ENCODE measurements around the gene CDH12.

CDH12 gene

GRCh38 chr5:22757776-22758175, 95.4 kb downstream of the CDH12 start:
- DNase-seq: no peak

GRCh38 chr5:22754155-22754554, 99.0 kb downstream of the CDH12 start:
- DNase-seq: no peak

DNA sequence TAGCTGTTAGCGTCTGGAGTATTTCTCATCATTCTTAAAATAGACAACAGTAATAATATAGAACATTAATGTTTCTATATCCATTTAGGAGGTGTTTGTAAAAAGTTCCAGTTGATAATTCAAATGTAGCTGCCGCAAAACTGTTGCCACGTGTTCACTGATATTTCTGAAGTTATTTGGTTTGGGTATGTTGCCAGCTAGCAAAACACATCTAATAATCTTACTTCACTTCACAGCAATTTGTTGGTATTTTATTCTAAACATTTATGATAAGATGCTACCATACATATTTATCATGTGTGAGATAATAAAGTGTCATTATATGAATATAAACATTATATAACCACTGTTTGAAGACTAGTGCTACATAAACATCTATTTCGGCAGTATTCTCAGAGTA, 101.6 kb downstream of the CDH12 start:
- DNase-seq: no peak

GRCh38 chr5:22736443-22737003, 116.6 kb downstream of the CDH12 start:
- DNase-seq: no peak

GRCh38 chr5:22734907-22735306, 118.2 kb downstream of the CDH12 start:
- DNase-seq: no peak

GRCh38 chr5:22728610-22729009, 124.5 kb downstream of the CDH12 start:
- DNase-seq: no peak

DNA sequence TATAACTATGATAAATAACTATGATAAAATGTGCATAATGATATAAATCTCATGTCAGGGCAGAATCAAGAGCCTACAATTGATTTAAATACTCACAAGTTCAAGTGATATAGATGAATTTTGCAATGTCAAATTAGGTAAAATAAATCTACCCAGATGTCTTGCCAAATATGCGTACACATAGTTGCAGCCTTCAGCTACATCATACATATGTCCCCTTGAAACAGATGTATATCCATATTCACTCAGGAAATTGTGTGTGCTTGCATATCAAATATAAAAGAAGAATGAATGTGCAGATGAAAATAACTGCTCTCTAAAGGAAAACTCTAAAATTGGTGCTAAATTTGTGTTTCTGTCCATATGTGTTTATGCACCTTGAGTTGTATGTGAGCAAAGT, 130.7 kb downstream of the CDH12 start:
- DNase-seq: no peak

- no peak for DNase-seq
Measured at GRCh38 chr5:22722056-22722455, 131.1 kb downstream of the CDH12 start.

DNA sequence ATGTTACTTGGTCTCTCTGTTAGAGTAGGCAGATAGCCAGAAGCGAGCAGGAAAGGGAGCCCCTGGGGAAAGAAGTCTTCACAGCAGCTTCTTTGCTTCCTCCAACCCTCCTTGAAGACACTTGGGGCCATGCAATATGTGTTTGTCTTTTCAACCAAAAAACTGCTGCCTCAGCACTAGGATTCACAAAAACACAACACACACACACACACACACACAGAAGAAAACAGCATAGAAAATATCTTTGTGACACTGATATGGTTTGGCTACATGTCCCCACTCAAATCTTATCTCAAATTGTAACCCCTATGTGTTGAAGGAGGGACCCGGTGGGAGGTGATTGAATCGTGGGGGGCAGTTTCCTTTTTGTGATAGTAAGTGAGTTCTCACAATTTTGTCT, 133.3 kb downstream of the CDH12 start:
- DNase-seq: no peak

DNA sequence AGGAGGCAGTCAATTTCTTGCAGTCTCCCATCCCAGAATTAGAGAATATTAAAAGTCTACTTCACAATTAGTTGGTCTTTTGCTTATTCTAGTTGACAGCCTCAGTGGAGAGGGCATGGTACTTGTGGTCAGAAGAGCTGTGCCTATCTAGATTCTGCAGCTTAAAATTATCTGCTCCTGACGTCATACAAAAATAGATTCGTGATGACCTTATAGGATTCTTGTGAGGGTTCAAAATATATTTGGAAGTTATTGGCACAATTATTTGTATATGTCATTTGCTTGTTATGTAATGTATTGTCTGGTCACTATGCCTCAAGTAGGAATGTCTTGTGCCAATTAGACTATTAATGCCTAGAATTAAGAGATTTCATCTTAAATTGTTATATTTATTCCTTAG, 142.5 kb downstream of the CDH12 start:
- no peak for DNase-seq

GRCh38 chr5:22709743-22710142, 143.4 kb downstream of the CDH12 start:
- no peak for DNase-seq

DNA sequence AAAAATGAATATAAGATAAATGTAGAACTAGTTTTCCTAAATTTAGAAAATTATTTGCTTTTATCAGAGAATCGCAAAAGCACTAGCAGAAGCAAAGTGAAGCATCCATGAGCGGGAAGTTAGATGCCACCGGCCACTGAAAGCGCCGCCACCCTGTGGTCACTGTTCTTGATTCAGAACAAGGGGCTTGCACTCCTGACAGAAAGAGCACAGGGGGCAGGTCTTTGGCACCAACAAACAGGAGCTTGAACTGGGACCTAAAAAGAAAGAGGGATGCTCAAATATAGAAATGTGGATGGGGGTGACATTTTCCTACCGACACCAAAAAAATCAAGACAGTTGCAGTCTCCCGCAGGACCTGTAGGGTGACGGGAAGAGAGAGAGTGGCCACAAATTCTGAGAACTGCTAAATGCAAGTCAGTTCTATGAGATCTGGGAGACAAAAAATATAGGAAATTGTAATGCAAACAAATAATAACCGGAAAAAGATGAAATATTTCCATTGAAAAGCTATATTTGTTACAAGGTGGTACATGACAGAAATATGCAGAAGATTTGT, 144.3 kb downstream of the CDH12 start:
- no peak for DNase-seq

- no peak for DNase-seq
Measured at GRCh38 chr5:22706901-22707300, 146.2 kb downstream of the CDH12 start.

DNA sequence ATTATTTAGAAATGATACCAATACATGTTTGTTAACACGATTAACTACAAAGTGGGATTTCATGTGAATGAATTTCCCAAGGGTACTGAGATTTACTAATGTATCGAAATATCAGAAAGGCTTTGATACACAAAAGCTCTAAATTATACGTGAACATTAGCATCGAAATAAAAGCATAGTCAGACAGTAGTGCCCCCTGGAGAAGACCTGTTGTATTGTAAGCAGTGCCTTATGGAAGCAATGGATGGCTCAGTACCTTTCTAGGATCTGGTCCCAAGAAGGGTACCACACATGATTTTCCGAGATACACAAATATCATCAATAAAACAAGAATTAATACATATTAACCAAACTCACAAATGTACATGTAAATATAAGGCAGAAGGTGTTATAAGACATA, 153.8 kb downstream of the CDH12 start:
- DNase-seq: no peak

DNA sequence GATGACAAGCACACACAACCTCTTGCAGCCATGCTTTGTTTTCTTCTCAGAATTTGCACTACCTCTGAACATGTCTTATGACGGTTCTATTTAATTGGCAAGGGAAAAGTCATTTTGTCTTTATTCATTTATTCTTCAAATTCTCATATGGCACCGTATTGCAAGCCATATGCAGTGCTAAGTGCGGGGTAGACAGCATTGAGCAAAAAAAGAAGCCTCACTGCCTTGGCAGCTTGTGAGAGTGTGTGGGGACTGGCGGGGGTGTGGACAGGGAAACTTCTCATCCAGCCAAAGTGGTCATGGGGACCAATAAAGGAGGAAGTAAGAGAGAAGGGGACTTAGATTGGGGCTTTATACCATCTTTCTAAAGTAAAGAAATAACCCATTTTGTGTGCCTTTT, 160.0 kb downstream of the CDH12 start:
- DNase-seq: no peak

DNA sequence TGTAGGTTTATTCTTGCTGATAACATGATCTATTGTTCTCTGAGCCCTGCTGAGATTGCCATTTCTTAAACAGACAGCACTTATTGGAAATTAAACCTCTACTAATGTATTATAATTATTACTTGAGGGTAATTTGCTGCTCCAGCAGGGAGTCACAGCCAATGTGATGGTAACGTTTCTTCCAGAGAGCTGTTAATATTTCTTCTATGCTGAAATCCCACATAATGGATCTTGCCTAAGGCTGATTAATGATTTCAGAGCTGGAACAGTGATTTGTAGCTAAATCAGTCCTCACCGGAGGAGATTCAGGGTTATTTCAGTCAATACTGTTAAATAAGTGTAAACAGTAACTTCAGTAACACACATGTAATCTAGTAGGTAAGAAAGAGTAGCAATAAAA, 170.1 kb downstream of the CDH12 start:
- DNase-seq: no peak

GRCh38 chr5:22678886-22679285, 174.3 kb downstream of the CDH12 start:
- no peak for DNase-seq

DNA sequence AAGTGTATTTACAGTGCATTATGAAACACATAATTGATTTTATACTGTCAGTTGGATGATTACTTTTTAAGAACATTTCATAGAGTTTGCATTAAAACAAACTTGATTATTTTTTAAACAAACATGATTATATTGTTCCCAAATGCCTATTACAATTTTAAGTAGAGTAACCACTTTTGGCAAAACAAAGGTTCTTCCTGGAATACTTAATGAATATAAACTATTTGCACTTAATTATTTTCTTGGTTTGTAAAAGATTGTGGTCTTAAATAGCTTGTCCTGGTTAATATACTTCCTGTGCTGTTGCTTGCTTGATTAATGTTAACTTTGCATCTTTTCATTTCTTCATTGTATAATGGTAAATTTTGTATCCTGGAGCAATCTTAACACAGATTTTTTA, 180.0 kb downstream of the CDH12 start:
- DNase-seq: no peak

GRCh38 chr5:22669345-22669744, 183.8 kb downstream of the CDH12 start:
- no peak for DNase-seq

DNA sequence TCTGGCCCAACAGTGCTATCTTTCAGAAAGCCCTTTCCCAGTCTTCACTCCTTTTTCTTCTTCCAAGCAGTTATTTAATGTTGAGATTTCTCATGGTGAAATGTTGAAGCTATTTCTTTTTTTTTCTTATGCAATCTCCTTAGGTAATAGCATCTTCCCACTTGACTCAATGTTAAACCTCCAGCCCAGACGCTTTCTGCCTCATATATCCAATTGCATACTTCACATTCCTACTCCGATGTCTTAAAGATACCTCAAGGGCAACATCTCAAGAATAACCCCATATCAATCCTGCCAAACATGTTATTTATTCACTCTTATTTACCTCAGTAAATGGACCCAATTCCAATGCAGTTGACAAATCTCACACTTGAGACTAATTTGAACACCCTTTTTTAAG, 187.3 kb downstream of the CDH12 start:
- no peak for DNase-seq

GRCh38 chr5:22663134-22663533, 190.0 kb downstream of the CDH12 start:
- DNase-seq: no peak

DNA sequence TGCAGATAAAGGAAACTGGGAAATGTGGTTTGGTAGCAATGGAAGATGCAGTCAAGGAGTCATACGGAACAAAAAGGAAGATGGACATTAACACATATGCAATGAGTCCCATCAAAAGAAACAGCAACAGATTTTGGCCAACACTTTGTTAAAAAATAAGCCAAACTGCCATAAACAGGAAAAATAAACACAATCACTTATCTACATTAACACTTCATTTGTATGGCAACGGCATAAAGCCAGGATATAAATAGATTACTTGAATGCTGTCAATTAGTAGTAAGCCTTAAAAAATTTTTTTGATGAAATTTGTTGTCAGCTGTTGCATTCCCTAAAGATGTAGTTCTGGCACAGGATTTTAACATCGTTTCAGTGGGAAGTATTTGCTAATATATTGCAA, 190.8 kb downstream of the CDH12 start:
- DNase-seq: no peak

DNA sequence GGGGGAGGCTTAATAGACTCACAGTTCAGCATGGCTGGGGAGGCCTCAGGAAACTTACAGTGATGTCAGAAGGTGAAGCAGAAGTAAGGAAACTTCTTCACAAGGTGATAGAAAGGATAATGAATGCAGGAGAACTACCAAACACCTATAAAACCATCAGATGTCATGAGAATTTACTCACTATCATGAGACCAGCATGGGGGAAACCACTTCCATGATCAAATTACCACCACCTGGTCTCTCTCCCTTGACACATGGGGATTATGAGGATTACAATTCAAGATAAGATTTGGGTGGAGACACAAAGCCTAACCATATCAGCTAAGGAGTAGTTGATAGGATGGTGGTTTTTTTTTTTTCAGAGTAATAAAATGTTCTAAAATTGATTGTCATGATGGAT, 201.8 kb downstream of the CDH12 start:
- DNase-seq: no peak

DNA sequence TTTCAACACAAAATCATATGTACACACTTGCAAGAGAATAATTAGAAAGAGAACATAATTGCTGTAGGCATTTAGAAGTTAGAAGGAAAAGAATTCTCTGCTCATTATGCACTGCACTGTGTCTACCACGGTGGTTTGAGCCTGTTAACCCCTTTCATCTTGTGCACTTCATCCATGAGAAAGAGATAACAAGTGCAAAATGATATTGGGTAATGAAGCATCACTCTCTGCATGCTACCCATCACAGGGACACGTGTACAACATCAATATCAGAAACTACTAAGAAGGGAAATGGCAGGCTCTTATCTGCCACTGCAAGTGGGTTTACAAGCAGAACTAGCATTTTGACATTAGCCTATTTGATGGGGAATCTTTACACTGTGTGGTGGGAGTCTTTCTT, 202.6 kb downstream of the CDH12 start:
- DNase-seq: no peak

- no peak for DNase-seq
Measured at GRCh38 chr5:22649074-22649473, 204.1 kb downstream of the CDH12 start.

DNA sequence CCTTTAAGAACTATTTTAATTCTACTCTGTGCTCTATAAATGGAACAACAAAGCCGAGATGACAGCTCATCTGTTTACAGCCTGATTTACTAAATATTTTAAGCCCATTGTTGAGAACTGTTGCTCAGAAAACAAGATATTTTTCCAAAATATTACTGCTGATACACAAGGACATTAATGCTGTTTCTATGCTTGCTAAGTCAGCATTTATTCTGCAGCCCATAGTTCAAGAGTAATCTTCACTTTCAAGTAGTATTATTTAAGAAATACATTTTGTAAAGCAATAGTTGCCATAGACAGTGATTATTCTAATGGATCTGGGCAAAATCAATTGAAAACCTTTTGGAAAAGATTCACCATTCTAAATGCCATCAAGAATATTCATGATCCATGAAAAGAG, 208.3 kb downstream of the CDH12 start:
- DNase-seq: no peak

Measured in activated naive CD4-positive, alpha-beta T cell (primary cell).